ENCODE data around the gene ENTPD5. TPM values are rescaled to one million over a fixed set of nuclear protein-coding genes. Genes with fewer than 3 reads are reported as not detected.
"Not testable (repeated sequence)": the region's sequence is repeated elsewhere in the genome, so short reads cannot be mapped to it uniquely, and the experiment has no call there.

Gene ENTPD5
- total RNA-seq, 4 donors from 2014 or later: 0.59 to 285 (median 14.0) TPM

DNA sequence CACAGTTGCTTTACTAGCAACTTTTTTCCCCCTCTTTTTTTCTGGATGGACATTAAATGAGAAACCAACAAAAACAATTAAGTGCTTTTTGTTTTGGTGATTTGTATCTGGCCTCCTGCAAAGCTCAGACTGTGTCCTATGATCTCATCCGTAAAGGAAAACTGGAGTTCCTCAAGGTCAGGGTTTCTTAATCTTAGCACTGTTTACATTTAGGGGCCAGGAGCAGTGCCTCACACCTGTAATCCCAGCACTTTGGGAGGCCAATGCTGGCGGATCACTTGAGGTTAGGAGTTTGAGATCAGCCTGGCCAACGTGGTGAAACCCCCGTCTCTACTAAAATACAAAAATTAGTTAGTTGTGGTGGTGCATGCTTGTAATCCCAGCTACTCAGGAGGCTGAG lies 28.0 kb downstream of the ENTPD5 start:
- no peaks in the 10 kb centered on the region for H3K9me3 ChIP-seq
- TF ChIP-seq POLR2A (IDR thresholded peaks at IDR 0.05) (no peak), CTCF (IDR thresholded peaks at IDR 0.05) (no peak)
- H3K36me3 ChIP-seq: no peaks in the 10 kb centered on the region
- no peak overlapping the region for H3K4me3 ChIP-seq
- H3K27me3 ChIP-seq: no peaks in the 10 kb centered on the region
- intact Hi-C loops (cut with DNase I; ENCODE audit: low total_unique reads): no loop called here
- no peak overlapping the region for H3K27ac ChIP-seq
- no peak for DNase-seq
- no peaks in the 10 kb centered on the region for H3K4me1 ChIP-seq

- H3K4me1 ChIP-seq; H3K9me3 ChIP-seq; DNase-seq; intact Hi-C loops (cut with DNase I; ENCODE audit: low total_unique reads); H3K27me3 ChIP-seq; H3K4me3 ChIP-seq; H3K27ac ChIP-seq; H3K36me3 ChIP-seq: not testable (repeated sequence)
Measured at GRCh38 chr14:73988656-73989055, 30.4 kb downstream of the ENTPD5 start.

DNA sequence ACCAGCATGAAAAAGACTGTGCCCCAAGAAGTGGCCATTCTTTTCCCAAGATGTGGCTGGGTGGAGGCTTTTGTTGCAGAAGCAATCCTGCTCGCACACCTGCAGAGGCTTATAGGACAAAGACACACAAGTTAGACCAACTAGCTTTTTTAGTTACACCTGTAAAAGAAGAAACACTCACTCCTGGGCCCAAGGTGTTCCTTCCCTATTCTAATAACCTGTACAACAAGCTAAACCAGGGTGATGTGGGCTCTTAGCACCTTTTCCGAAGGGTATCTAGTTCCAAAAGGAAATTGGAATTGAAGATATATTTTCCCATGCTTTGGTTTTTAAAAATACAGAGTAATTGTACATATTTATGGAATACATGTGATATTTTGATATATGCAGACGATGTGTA lies 31.0 kb downstream of the ENTPD5 start:
- Histone ChIP-seq H3K36me3 (no peaks in the 10 kb centered on the region), H3K4me1 (no peaks in the 10 kb centered on the region), H3K27me3 (no peaks in the 10 kb centered on the region), H3K27ac (no peak overlapping the region), H3K4me3 (no peak overlapping the region), H3K9me3 (no peaks in the 10 kb centered on the region)
- DNase-seq: no peak
- TF ChIP-seq POLR2A (IDR thresholded peaks at IDR 0.05): no peak
- intact Hi-C loops (cut with DNase I; ENCODE audit: low total_unique reads): no loop called here

DNA sequence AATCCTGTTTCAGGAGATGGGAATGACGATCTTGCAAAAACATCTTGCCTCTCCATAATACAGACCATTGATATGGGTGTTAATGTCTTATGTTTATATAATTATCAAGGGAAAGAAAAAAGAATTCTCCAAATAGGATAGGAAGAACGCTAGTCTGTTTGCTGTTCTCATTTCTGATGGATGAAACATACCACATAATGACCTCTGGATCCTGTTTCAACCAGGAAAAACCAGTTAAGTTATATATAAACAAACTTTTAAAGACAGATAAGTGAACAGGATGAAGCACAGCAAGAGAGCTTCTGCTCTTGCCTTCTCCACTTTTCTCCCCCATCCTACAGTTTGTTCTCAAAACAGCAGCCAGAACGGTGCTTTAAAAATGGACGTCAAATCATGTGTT lies 41.2 kb downstream of the ENTPD5 start:
- TF ChIP-seq CTCF (IDR thresholded peaks at IDR 0.05) (no peak), POLR2A (IDR thresholded peaks at IDR 0.05) (no peak)
- intact Hi-C loops (cut with DNase I; ENCODE audit: low total_unique reads): no loop called here
- H3K4me3 ChIP-seq: no peak overlapping the region
- no peaks in the 10 kb centered on the region for H3K36me3 ChIP-seq
- no peaks in the 10 kb centered on the region for H3K27me3 ChIP-seq
- H3K27ac ChIP-seq: no peak overlapping the region
- no peak for DNase-seq
- H3K9me3 ChIP-seq: no peaks in the 10 kb centered on the region
- H3K4me1 ChIP-seq: no peaks in the 10 kb centered on the region

DNA sequence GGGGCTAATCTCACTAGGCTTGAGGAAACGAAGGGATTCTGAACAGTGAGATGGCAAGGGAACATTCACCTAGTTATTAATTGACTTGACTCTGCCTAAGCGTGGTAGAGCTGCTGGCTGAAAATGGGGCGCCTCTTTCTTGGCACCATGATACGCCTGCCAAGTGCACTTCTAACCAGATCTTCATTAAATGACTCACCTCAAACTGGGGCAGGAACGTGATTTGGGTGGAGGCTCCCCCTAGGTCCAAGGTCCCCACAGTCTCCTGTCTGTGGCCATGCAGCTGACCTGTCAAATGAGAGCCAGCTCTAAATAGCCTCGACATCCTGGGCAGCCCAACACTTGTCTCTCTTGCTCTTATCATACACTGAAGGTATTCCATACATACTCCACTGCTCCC lies 43.0 kb downstream of the ENTPD5 start:
- no peaks in the 10 kb centered on the region for H3K4me1 ChIP-seq
- no peaks in the 10 kb centered on the region for H3K36me3 ChIP-seq
- no peak for TF ChIP-seq POLR2A (IDR thresholded peaks at IDR 0.05)
- no peak for TF ChIP-seq CTCF (IDR thresholded peaks at IDR 0.05)
- no peak for DNase-seq
- H3K9me3 ChIP-seq: no peaks in the 10 kb centered on the region
- H3K27me3 ChIP-seq: no peaks in the 10 kb centered on the region
- H3K27ac ChIP-seq: no peak overlapping the region
- intact Hi-C loops (cut with DNase I; ENCODE audit: low total_unique reads): no loop called here
- no peak overlapping the region for H3K4me3 ChIP-seq

DNA sequence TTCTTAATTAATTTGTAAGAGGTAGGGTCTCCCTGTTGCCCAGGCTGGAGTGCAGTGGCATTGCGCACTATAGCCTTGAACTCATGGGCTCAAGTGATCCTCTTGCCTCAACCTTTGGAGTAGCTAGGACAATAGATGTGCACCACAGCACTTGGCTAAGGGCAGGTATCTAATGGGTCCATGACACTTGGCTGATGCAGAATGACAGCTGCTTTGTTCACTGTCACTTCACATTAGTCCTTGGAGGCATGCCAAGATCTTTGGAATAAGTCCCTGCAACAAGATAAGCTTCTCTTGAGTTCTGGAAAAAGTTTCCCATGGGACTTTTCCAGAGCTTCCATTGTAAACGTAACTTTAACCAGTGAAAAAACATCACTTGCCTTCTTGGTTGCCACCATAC lies 45.6 kb downstream of the ENTPD5 start:
- DNase-seq: no peak
- H3K4me1 ChIP-seq: no peaks in the 10 kb centered on the region
- H3K27me3 ChIP-seq: no peaks in the 10 kb centered on the region
- no peaks in the 10 kb centered on the region for H3K9me3 ChIP-seq
- H3K36me3 ChIP-seq: no peaks in the 10 kb centered on the region
- TF ChIP-seq POLR2A (IDR thresholded peaks at IDR 0.05) (no peak), CTCF (IDR thresholded peaks at IDR 0.05) (no peak)
- intact Hi-C loops (cut with DNase I; ENCODE audit: low total_unique reads): no loop called here
- H3K27ac ChIP-seq: no peak overlapping the region
- no peak overlapping the region for H3K4me3 ChIP-seq

All from uterus (tissue), 4 donors.